Stimulated activated CD8-positive, alpha-beta memory T cell treated with anti-CD3 and anti-CD28 coated beads, Interleukin-4, amount 100 ng/mL, for 24 hours (primary cell): ENCODE results near the gene TNPO1.
"Not testable (repeated sequence)": the region's sequence is repeated elsewhere in the genome, so short reads cannot be mapped to it uniquely, and the experiment has no call there.

Source experiments
- DNase-seq: peaks from one replicate; pipeline ENCODE4 v3.0.0-alpha.2; 2020; ENCODE audit warnings: low read depth

TNPO1 gene

DNA sequence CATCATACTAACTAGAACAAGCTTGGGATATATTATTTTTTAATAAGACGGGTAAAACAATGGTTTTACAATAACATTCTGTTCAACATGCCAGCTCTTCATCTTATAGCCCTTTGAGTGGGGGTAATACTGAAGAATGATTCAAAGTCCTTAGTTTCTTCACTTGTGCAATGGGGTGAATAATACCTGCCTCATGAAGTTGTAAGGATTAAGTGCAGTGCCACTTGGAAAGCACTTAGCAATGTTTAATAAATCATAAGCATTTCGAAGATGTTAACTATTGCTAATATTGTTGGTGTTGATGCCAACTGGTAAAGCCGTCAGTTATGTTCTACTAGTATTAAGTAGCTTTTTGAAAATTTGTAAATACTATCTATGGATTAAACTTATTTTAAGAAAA, 38.0 kb downstream of the TNPO1 start:
- no peak for DNase-seq

DNA sequence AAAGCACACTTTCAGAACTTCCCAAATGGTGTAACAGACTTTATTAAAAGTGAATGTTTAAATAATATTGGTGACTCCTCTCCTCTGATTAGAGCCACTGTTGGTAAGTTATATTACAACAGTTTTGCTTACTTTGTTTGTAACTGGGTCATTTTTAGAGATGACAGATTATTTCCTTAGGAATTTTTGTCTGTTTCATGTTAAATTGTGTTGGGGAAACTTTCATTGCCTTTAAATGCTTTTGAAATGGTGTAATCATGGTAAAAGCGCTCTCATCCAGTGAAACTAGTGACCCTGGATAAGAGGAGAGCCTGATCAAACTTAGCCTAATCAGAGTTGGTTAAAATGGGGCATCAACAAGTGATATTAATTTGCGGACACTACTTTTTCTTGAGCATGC, 39.4 kb downstream of the TNPO1 start:
- no peak for DNase-seq

DNA sequence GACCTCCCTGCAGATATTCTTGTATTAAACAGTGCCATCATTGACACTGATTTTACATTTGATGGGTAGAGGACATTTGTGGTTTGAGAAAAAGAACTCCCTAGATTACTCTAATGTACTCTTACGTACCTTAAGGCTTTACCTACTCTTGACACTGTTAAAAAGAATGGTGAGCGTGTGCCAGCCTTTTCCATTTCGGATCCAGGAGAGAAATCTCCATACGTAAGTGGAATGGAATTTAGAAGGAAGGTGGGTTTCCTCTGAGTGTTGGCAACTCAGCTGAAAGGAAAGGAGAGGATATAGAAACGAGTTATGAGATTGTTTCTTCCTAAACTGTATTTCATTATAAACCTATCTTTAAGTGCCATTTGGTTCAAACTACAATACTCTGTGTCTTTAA, 40.9 kb downstream of the TNPO1 start:
- no peak for DNase-seq

DNA sequence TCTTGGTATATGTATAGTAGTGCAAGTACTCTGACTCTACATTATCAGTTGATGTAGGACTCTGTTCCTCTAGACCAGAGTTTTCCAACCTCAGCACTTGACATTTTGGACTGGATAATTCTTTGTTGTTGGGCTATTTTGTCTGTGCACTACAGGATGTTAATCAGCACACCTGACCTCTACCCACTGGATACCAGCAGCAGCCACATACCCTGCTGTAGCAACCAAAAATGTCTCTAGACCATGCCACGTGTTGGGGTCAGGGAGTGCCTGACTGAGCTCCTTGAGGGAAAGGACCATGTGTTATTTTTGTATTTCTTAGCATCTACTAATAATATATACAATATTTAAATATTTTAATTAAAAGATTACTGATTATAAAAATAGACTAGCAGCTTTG, 42.7 kb downstream of the TNPO1 start:
- DNase-seq, result no peak

DNA sequence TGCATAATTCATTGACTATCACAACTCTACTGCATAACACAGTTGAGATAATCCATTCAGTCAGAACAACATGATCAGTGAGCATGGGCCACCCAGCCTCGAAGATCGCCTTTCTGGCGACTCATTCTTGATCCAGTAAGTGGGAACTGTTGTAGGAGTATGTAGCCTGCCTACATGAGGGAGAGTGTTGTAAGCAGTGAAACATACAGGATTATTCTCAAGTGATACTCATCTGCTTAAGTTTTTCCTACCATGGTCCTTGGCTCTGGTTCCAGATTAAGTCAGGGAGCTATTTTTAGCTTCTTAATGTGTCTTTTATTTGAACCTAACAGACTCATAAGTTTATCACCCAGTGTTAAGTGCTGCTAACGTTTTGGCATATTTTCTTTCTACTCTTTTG, 44.0 kb downstream of the TNPO1 start:
- no peak for DNase-seq

DNA sequence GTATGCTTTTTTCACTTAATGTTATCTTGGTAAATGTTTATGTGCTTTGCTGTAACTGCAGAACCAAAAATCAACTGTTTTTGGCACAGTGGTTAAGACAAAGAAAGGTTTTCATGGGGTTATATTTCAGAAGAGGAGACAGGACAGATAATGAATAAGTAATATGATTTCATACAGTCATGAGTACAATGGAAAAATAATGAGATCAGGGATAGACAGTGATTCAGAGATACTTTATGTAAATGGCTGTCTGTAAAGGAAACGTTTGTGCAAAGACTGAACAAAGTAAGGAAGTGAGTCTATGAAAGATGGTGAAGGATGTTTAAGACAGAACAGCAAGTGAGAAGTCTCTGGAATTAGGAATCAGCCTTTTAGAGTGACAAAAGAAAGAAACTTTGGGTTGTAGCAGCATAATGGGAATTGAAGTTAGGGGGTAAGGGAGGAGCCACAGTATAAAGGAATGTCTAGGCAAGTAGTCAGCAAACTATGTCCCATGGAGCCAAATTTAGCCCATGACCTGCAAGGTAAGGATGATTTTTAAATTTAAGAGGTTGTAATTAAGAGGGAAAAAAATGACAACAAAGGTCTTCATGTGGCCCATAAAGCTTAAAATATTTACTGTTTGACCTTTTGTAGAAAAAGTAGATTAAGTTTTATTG, 55.0 kb downstream of the TNPO1 start:
- no peak for DNase-seq

DNA sequence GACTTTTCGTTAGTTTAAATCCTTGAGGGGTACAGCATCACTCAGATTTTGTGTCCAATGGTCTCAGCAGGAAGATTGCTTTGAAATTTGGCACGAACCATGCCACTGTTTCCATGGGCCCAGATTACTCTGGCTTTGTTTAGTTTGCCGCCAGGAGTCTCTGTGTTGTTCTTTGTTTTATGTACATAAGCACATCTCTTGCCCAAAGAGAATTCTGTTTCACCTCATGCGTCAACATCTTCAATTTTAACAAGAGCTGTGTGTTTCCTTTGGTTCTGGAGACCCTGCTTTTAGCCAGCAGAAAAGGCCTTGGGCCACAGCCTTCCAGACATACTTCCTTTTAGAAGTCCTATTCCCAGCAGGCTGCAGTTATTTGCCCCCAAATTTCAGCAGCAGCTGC, 62.4 kb downstream of the TNPO1 start:
- no peak for DNase-seq

DNA sequence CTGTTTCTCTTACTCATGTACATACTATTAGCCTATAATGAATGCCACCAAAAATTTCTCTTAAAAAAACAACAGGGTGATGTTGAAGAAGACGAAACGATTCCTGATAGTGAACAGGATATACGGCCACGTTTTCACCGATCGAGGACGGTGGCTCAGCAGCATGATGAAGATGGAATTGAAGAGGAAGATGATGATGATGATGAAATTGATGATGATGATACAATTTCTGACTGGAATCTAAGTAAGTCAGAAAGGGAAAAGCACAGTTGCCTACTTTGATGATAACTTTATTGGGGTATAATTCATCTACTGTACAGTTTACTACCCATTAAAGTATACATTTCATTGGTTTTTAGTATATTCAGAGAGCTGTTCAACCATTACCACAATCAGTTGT, 66.5 kb downstream of the TNPO1 start:
- no peak for DNase-seq

DNA sequence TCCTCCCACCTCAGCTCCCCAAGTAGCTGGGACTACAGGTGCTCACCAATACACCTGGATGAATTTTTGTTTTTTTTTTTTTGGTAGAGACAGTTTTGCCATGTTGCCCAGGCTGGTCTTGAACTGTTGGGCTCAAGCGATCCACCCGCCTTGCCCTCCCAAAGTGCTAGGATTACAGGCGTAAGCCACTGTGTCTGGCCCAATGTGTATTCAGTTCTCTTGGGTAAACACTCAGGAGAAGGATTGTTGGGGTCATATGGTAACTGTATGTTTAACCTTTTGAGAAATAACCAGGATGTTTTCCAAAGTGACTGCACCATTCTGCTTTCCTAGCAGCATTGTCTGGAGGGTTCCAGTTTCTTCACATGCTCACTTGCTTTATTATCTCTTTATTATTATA, 67.4 kb downstream of the TNPO1 start:
- no peak for DNase-seq

DNA sequence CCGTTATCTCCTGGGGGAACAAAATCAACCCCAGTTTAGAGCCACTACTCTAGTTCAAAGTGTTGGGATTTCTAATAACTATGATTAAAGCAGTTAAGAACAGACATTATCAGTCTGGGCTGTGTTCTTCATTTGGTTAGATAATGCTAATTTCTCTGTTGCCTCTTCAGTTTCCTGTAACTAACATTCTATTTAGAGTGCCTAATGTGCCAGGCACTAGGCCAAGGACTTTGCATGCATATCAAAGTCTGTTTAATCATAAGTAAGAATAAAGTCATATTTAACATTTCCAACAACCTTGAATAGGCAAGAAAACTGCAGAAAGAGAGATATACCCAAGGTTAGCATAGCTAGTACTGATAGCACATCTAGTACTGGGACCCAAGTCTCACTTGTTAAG, 68.4 kb downstream of the TNPO1 start:
- no peak for DNase-seq

DNA sequence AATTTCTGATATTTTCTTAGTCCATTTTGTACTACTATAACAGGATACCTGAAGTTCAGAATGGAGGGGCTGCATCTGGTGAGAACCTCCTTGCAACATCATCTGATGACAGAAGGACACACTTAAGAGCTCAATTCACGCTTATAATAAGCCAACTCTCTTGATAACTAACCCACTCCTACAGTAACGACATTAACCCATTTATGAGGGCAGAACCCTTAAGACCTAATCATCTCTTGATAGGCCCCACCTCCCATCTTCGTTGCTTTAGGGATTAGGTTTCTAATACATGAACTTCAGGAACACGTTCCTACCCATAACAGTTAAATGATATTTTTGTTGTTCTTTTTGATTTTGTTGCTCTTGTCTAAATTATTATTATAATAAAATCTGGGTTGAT, 69.4 kb downstream of the TNPO1 start:
- no peak for DNase-seq

DNA sequence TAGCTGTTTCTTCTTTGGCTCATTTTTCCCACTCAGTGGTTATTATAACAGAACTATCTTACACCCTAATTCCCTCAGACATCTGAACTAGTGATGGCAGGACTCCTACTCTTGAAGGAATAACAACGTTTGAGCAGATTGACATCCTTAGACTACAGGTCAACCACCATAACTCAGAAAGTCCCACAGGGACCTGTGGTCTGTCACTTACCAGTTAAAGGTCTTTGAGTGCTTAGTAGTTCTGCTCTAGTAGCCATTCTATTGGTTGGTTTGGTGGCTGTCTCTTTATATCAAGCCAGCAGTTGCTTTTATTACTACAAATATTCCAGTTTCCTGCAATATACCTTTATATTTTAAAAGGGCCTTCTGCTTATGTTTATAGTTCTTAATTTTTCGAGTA, 72.1 kb downstream of the TNPO1 start:
- no peak for DNase-seq

DNA sequence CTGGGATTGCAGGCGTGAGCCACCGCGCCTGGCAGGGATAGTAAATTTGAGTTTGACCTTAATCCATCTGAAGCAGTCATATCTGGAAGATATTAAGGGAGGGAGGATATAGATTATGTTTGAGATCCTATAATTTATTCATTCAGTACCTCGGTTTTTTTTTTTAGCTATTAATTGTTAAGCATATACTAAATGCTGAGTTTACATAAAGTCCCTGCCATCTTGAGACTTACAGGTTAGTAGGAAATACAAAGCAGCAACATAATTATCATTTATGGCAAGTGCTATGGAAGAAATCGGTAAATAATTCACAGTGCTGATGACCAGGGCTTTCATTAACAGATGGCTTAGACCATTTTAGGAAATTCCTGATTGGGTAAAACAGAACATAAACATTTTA, 72.9 kb downstream of the TNPO1 start:
- DNase-seq, result no peak

DNA sequence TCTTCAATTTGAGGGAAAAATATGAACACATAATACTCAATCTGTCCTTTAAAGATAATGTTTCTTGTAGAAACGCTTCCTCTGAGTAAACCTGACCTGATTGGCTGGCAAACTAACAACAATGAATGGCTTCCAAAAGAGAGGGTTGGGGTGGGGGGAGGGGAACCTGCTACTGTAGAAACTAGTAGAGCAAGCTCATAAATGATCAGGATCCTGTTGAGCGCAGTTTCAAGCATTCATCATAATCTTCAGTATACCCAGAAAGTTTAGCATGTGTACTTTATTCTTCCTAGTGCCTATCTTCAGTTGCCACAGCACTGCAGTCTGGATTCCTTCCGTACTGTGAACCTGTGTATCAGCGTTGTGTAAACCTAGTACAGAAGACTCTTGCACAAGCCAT, 76.4 kb downstream of the TNPO1 start:
- DNase-seq, result no peak

DNA sequence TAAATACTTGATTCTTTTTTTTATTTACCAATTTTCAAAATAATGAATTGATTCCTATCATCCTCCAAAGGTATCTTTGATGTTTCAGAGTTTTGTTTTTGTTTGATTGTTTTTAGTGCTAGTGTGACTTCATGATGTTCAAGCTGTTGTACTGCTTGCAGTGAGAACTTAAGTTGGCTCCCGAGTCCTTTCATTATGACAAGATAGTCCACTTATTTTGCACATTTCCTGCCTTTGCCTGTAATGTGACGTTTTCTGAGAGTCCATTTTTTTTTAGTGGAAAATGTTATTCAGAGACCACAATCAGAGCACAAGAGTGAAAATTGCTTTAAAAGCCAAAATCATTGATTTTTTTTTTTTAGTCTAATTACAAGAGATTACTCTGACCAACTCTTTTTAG, 79.3 kb downstream of the TNPO1 start:
- no peak for DNase-seq

DNA sequence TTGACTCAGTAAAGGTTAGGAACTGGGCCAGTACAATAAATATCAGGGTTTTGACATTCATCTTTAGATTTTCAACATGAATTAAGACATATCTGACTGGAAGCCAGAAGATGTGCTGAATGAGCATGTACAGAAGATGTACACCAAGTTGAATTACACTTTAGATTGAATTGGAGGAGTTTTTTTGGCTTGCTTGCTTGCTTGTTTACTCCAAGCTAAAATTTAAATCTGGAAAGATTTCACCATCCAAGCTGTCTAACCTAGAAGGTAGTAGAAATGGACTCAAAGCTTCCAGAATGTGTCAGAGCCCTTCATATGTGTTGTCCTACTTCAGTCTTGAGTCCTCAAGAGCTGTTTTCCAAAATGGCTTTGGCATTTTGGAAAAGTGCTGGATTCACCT, 90.3 kb downstream of the TNPO1 start:
- DNase-seq, result no peak

DNA sequence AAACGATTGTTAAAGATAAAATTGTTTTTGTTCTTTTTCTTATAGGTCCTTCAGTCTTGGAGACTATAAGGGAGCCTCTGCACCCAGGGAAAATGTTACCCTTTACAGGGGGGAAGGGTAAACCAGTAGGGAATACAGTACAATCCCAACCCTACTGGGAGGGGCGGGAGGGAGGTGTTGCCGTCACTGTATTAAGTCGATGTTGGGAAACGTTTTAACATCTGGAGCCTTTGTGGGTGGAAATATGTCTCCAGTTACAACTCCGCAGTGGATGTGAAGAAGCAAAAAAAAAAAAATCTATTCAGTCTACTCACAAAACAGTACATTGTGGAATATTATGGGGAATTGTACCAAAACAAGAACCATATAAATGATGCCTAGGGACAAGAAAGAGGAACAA, 92.2 kb downstream of the TNPO1 start:
- DNase-seq, result no peak

DNA sequence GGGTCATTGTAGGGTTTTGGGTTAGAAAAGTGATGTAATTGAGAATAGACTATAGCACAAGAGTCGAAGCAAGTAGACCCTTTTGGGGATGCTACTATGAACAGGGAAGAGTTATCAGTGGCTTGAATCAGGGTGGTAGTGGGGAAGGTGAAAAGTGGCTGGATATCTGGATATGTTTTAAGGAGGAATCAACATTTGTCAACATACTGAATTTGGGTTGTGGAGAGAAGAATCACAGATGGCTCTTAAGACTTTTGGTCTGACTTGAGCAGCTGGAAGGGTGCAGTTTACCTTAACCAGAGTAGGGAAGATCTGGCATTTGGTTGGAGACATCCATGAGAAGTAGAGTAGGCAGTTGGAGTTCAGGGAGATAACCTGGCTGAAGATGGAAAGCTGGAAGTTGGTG, 100.9 kb downstream of the TNPO1 start:
- DNase-seq, result no peak

DNA sequence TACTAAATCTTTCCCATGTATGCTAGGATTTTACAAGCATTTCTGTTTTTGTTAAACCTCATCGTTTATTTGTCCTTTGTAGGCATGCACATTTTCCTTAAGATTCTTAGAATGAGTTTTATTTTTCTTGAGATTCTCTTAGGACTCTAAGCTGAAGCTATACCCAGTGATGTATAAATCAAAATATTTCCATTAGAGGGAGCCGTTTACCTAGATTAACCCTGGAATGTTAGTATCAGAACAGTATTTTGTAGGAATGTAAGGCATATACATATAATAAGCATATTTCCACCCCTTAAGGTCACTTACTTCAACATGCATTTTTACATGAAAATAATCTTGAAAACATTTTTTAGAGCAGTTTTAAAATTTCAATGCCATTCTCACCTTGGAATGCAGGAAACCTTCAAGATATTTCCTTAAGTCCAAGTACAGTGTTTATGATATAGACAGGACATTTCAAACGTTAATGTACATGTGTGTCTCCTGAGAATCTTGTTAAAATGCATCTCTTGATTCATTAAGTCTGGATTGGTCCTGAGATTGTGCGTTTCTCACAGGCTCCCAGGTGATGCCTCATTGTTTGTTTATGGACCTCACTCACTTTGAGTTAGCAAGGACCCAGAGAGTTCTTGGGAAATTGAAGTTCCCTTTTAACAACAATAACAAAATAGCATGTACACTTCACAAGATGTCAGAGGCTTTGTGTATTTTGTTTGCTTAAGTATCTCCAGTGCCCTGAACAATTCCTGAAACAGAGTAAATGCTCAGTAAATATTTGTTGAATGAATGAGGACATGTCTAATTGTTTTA, 104.4 kb downstream of the TNPO1 start:
- DNase-seq, result no peak

DNA sequence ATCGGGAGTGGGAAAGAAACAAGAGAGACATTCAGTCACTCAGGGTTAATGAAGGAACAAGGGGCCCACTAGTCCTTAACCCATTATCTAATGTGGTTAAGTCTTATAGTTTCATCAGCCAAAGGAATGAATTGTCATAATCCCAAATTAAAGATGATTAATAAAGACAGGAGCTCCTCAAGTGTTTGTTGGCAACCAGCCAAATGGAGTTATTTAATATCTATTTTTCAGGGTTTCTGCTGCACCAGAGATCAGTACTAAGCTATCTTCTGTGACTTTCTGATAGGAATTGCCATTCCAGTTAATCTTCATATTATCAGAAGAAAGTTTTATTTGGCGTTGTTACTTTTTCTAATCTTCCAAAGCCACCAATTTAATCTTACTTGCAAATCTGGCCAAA, 105.4 kb downstream of the TNPO1 start:
- no peak for DNase-seq

DNA sequence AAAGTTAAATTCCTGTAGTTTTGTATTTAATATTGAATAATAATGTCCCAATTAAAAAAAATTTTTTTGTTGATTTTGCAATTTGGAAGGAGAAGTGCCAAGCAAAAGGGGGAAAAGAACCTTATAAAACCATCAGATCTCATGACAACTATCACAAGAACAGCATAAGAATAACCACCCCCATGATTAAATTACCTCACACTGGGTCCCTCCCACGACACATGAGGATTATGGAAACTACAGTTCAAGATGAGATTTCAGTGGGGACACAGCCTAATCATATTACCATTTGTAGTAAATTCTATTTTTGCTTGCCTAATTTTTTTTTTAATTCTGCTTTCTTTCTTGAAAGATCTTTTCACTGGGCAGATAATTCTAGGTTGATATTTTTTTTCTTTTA, 106.0 kb downstream of the TNPO1 start:
- no peak for DNase-seq

DNA sequence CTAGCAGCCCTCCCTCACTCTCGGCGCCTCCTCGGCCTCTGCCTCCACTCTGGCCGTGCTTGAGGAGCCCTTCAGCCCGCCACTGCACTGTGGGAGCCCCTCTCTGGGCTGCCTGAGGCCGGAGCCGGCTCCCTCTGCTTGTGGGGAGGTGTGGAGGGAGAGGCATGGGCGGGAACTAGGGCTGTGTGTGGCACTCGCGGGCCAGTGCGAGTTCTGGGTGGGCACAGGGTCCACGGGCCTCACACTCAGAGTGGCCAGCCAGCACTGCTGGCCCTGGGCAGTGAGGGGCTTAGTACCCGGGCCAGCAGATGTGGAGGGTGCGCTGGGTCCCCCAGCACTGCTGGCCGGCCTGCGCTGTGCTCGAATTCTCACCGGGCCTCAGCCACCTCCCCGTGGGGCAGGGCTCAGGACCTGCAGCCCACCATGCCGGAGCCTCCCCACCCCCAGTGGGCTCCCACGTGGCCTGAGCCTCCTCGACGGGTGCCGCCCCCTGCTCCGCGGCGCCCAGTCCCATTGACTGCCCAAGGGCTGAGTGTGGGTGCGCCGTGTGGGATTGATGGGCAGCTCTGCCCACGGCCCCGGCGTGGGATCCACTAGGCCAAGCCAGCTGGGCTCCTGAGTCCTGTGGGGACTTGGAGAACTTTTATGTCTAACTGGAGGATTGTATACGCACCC, 109.0 kb downstream of the TNPO1 start:
- no peak for DNase-seq

DNA sequence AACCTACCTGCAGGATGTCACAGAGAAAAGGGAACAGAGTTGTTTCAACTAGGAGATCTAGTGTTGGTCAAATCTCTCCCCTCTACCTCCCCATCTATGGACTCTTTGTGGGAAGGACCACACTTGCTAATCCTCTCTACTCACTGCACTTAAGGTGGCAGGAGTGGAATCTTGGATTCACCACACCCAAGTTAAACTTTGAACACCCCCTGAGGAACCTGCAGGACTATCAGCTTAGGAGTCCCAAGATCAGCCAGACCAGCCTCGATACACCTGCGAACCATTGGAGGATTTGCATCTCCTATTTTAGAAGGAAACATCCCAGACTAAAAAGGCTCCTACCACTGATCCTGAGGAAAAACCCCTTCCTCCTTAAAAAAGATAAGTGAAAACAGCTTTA, 116.2 kb downstream of the TNPO1 start:
- not testable (repeated sequence) for DNase-seq
